NCI-H1417 (cell line): ENCODE data around the gene TSC22D3.

Source experiments
- DNase-seq, 3 experiments: peaks; one replicate each; lab custom pipeline; 2025; lab: John Stamatoyannopoulos, UW

The TSC22D3 gene

DNA sequence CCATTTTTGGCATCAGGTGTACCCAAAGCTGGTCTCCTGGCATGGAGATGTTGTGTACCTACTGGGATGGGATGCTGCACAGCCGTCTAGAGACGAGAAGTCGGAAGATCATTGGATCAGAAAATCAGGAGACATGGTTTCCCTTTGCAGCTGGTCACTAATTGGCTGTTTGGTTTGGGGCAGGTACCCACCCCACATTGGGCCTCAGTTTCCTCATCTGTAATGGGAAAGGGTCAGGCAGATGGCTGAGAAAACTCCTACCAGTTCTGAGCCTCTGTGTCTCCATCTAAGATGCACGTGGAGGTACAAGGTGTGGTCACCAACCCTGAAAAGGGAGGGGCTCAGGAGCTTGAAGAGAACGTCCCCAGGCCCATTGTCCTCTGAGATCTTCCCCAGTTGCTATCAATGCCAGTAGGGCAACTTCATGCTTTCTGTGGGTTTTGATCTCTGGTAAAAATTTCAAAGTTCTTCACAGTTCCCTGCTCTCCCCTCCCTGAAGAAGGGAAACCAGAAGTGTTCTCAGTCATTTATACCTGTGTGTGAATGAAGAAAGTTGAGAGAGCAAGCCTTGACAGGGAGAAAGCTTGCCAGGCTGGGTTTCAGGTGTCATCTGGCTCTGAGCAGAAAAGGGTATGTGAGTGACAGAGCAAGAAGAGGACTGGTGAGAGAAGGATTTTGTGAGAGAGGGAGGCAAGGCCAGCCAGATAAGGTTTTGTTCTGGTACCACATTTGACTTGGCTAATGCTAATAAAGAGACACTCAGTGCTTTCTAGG lies 15.1 kb downstream of the TSC22D3 start:
- no peak for DNase-seq

DNA sequence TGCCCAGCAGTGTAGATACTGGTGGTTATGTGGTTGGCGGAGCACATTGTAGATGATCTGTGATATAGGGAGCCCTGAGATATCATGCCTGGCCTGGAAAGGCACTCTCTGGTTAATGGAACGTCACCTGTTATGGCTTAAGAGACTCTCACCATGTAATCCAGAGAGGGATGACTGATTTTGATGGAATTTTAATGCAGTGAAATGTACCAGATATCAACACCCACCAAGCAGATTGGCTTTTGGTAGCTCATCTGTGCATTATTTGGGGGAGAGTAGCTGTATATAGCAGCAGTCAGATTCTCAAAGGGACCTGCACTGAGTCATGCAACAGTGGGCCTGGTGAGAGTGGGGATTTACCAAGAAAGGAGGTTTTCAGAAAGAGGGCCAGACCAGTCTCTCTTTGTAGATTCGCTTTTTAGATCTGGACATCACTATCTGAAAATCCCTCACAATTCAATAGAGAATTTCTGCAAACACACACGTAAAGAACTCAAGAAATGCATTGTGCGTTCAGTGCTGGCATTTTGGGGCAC lies 17.3 kb downstream of the TSC22D3 start:
- no peak for DNase-seq

DNA sequence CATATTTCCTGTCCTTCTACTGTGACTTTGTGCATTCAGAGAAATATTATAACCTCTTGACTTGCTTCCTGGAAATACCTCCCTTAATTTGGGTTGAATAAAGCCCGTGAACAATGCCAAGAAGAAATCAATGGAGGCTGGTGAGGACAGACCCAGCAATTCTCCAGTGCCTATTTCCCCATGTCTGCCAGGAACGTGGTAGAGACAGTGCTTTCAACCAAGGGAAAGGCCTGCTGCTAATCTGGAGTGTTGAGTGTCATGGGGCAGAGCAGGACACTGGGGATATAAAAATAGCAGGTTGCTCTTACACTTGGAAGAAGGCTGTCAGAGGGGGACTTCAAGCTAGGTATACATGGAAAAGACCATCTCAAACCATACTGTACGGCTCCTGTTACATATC lies 19.9 kb downstream of the TSC22D3 start:
- no peak for DNase-seq

DNA sequence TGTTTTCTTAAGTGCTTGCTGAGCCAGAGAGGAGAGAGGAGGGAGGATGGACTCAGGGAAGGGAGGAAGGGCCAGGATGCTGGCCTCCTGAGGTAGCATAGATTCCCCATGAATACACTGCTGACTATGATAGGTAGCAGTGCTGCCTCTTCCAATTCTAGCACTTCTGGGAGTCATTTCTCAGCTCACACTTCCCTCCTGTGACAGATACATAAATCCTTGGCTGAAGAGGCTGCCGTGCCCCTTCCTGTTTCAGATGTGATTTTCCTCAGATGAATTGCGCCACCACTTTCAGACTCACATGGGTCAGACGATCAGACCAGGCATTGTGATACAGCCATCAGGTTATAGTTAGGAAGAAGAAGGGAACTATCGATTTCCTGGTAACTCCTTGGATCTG lies 22.4 kb downstream of the TSC22D3 start:
- no peak for DNase-seq

DNA sequence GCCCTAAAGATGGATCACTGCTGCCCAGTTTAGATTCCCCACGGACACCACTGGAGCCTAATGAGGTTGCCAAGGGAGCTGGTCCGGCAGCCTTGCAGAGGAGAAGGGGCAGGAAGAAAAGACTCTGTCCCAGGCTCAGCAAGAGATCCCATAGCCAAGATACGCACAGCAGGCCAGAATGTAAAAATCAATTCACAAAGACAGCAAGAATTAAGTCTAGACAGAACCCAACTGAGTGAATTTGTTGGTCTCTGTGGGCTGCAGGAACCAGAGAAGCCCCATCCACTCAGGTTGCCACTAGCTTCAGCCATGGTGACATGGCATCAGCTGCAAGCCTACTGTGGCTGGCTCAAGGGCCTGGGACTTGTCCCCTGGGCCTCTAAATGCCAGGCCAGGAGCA lies 22.9 kb downstream of the TSC22D3 start:
- DNase-seq: no peak

DNA sequence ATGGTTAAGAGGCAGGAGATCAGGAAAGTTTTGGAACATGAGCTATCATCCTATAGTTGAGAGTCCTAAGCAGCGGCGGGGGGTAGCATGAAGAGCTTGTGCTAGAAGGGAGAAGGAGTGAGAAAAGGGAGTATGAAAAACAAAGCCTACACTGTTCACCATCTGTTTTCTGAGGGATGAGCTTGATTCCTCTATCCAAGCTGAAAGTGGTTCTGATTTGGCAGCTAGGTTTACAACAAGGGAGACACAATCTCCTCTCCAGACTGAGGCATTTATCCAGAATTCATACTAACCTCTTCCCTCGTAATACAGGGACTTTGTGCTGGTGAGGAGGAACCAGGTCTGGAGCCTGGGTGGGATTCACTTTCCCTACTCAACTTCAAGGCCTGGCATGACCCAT lies 23.5 kb downstream of the TSC22D3 start:
- no peak for DNase-seq

DNA sequence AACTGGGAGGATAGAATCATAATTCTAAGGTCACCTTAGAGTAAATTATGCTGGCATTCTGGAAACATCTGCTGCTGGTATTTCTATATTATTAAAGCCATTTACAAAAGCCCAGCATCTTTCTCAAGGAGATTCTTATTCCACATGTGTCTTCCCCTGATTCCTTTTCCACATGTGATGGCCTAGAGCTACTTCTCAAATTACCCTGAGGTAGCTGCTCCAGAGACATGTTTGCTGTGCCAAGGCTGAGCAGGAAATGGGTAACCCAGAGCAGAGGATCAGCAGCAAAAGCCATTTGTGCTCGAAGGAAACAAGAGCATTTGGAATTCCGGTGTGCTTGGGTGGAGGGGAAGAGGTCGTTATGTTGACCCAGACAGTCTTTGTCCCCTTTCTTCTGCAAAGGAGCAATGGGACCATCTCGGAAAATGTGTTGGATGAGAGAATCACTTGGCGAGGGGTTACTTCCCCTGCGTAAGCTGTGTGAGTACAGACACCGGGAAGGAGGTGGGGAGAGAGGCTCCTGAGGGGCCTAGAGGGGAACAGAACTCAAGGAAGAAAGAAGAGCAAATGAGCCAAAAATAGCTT lies 24.6 kb downstream of the TSC22D3 start:
- DNase-seq: no peak

DNA sequence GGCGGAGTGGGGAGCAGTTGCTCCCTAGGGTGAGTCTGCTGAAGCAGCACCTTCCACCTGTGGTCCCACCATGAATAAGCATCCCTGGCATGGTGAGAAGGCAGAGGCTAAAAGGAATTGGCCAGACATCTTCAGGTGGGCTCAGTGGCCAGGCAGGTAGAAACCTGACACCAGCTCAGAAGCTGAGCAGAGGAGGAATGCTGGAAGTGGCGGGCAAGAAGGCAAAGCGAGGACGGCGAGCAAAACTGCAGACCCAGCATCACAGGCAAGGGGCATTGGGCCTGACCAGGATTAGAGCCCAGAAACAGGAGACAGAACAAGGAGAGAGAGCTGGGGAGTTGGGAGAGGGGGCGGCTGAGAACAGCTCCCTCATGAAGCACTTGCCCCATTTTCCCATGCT lies 25.3 kb downstream of the TSC22D3 start:
- no peak for DNase-seq

DNA sequence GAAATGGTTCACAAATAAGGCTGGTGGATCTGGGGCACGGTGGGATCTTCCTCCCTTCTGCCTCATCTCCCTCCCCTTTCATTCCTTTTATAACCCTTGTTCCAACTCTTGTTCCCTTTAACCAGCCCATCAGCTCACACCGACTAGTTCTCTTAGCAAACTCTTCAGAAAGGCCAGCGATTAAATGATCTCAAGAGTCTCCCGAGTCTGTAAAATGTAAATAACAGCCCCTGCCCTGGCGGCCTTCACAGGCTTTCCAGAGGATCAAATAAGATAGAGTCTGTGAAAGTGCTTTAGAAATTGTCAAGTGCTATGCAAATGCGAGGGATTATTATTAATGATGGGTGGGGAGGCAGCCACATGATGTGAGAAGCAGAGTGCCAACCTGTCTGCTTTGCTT lies 27.1 kb downstream of the TSC22D3 start:
- DNase-seq: peak in 1 of 3 experiments; percentile 47

DNA sequence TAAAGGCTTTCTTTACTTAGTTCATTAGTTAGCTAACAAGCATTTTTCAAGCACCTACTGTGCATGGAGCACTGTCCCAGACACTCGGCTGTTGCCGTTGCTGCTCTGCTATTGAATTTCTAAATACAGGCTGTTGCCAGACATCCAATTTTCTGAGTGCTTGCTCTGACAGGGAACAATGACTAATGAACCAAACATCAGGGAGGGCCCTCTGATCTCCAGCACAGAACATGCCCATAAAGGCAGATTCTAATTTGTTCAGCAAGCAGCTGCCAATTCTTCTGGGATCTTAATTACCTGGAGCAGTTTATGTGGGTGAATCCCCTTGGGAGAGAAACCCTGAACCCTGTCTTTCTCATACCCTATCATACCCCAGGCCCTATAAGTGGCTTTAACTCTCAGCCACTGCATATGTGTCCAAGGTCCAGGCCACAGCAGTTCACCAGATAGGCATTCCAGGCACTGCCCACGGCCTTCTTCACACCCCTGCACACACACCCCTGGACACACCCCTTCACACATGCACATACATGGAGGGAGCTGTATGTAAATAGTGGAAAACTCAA lies 27.9 kb downstream of the TSC22D3 start:
- DNase-seq: peak in 2 of 3 experiments; percentile 67 to 89

DNA sequence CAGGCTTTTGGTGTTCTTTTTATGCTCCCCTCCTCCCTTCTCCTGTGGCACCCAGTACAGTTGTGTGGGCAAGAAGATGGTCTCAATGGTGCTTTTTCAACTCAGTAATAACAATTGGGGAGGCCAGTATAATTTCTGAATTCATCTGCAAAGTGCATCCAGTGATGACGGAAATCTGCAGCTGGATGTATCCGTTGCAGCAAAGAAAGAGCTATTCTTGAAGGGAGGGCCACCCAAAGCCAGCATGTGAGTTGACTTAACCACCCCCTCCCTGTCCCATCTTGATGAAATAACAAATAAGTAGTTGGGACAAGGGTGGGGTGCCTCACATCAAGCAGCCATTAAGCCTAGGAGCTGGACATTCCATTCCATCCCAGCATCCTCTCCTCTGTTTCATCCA lies 30.7 kb downstream of the TSC22D3 start:
- no peak for DNase-seq

DNA sequence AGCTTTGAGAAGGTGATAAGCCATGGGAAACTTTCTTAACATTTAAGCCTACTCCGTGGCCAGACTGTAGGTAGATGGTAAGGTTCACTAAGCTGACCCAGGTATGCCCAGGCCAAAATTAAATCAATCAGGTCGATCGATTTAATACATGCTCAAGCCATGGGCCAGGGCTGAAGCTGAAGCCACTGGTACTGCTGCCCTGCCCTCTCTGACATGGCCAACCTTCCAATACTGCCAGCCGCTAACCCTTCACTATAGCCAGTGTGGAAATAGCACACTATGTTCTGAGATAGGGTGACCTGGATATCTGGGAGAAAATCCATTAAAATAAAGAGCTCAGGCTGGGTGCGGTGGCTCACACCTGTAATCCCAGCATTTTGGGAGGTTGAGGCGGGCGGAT lies 31.6 kb downstream of the TSC22D3 start:
- DNase-seq: no peak

DNA sequence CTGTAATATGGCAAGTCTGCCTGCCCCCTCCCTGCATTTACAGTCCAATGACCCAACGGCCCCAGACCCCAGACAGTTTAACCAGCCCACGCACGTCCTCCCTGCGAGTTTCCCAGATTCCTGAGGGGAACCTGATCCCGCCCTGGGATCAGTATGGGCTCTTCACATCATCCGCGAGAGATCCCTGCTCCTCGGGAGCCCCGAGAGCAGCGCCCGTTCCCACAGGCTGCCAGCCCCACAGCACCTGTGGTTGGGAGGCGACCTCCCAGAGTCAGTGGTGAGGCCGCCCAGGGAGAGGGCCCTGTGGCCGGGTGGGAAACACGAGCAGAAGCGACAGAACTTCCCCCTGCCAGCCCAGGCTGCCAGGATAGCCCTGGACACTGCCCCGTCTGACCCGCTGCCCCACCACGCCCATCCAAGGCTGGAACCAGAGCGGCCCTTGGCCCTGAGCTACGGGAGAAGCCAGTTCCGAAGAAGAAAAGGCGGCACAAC lies 32.8 kb downstream of the TSC22D3 start:
- no peak for DNase-seq

DNA sequence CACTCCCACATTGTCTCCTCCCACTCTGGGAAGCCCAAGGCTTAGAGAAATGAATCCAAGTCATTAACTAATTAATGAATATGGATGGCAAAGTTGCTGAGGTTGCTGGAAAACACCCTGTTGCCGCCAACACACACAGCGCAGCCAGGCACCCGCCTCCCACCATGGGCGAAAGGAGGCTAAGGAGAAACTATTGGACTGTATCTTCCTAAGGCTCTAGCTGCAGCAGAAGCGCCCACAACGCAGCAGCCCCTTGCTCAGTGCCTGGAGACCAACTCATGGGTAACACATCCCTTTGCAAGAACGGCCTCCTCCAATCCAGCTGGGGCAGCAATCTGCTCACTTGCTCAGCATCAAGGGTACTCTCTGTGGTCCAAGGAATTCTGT lies 34.2 kb downstream of the TSC22D3 start:
- DNase-seq: no peak

DNA sequence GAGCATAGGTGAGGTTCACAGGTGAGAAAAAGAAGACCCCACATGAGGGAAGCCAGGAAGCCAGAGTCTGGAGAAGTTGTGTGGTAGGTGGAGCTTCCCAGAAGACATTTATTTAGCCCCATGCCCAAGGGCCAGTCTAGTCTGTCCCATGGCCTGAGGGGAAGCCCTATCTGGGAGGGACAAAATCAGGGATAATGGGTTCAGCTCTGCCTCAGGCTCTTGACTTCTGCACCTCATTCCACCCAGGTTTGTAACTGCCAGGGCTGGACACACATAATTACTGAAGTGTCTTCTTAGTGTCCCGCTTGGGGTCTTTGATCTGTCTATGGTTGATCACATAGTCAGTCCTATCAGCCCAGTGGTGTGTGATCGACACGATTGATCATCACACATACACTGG lies 36.0 kb downstream of the TSC22D3 start:
- DNase-seq: no peak

DNA sequence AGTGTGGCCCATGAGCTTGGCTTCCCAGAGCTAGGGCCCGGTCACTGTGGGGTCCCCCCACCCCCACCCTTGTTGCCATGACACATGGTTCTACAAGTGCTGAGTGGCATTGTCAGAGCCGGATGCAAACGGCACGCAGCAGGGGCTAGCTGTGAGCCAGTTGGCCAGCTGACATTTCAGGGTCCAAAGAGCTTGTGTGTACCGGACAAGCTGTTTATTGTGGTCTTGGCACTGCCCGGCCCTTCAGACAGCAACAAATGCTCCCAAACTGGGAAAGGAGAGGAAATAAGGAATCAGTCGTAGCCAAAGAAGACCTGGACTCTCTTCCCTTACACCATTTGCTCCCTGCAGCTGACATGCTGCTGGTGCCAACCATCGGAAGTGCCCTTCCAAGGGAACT lies 36.8 kb downstream of the TSC22D3 start:
- no peak for DNase-seq

DNA sequence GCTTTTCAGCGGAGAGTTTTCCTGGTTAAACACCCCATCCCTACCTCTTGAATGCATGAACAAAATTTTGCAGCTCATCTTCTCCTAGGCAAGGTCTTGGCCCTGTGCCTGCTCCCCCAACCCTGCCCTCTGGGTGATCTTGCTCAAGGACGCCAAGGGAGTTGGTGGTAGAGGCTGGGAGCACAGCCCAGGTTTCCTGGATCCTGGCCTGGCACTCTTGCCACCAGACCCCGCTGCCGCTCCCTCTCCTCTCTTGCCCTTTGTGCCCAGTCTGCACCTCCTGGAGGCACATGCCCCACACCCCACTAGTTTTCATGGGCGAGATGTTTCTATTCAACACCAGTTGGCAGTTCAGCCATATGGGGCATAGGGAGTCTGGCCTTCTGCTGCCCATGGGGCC lies 37.3 kb downstream of the TSC22D3 start:
- no peak for DNase-seq

DNA sequence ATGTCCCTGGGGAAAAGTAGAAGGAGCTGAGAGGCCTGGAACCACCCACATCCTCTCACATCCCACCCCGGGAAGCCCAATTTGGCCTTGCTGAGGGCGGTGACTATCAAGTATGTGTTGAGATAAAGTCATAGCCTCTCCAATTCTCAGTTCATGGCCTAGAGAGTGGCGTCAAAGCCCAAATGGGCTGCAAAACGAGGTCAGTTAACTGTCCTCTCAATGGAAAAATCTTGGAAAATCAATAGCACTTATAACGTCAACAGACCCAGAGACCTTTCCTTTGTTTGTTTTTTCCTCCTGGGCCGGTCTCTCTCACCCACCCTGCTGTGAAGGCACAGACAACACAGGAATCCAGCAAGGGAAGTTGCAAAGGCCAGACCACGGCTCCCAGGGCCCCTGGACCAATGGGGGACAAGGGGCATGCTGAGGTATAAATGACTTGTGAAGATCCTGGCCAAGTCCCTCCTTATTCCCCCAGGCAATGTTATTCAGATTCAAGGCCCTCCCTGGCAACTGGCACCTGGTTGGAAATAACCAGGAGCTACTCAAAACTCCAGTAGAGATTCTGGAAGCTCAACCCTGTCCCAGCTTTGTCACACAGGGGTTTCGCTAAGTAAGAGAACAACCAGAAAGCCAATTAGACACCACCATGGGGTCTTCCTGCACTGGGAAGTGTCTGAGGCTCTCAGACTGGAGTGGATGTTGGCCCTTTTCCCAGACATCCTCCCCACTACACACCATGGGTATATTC lies 38.6 kb downstream of the TSC22D3 start:
- peak; percentile 27 to 74 (median 47) for DNase-seq

DNA sequence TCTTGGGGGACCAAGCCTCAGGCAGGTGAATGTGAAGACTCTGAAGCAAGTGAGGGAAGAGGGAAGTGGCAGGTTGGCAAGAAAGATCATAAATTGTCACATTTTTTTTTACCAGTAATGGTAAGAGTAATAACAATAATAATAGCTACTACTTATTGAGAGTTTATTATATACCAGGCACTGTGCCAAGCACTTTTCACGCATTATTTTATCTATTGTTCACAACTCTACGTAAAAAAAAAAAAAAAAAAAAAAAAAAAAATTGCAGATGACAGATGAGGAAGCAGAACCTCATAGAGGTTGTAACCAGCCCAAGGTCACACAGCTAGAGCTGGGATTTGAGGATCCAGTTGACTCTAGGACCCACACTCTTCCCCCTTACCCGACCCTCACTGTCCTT lies 40.9 kb downstream of the TSC22D3 start:
- no peak for DNase-seq

DNA sequence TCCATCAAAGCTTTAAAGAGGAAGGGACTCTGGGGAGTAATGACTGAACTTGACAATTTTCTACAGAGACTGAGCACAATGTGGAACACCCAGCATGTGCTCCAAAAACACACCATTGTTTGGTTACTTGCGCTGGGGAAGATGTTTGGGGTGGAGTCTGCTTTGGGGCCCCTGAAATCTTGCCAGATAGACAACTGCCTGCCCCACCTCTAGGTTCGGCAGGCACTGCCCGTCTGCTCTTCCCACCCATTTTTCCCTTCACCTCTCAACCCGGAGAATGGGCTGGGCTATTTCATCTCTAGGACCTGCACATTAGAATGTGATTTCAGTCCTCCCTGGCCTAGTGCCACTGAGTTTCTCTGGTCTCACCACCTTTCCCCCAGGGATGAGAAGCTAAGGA lies 41.9 kb downstream of the TSC22D3 start:
- no peak for DNase-seq

DNA sequence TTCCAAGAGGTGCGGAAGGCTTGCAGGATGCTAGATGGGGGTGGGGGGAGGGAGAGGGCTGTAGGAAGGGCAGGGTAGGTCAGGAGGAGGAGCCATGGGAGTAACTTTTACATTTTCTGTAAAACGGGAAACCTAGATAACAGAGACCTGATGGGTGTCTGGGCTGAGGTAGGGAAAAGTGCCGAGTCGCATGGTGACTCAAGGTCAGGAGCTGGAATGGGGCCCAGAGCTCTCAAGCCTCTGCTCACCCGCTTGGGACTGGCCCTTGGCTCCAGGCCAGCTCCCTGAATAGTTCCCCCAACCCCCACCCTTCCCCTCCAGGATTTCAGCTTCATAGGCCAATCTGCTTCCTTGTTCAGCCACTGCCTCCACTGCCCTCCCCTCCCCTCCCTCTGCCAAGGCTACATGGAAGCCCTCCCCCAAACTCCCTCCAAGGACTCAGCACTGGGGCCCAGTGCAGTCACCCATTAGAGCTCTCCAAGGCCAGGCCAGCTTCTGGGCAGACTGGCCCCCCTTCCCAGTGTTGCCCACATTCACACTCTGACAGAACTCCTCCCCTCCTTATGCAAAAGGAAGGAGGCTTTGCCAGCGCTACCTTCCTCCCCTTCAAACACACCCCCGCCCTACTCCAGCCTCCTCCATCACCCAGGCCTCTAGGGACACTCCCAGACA lies 43.6 kb downstream of the TSC22D3 start:
- DNase-seq: peak in 2 of 3 experiments; percentile 25 to 64
